ENCODE results near the gene MAGI2. TPM values are rescaled to one million over a fixed set of nuclear protein-coding genes. Genes with fewer than 3 reads are reported as not detected.

Gene MAGI2
- total and polyA plus RNA-seq, 8 donors, result 1.3 to 4.0 (median 2.0) TPM

- H3K36me3 ChIP-seq, result no peaks in the 10 kb centered on the region
- no peak for TF ChIP-seq CTCF (IDR thresholded peaks at IDR 0.05)
- intact Hi-C loops (cut with DNase I), result no loop called here
- no peaks in the 10 kb centered on the region for H3K9me3 ChIP-seq
- FAIRE-seq (no peak), DNase-seq (no peak), ATAC-seq (no peak)
- H3K27ac ChIP-seq, result no peak overlapping the region
- H3K27me3 ChIP-seq, result no peaks in the 10 kb centered on the region
- no peak overlapping the region for H3K4me3 ChIP-seq
- 83 to 98% methylated on average over 2 of the region's 2 CpGs for WGBS, 2 donors
- H3K4me1 ChIP-seq, result no peaks in the 10 kb centered on the region
Measured at GRCh38 chr7:78159545-78159944, 1293.9 kb downstream of the MAGI2 start.

- Histone ChIP-seq H3K27me3 (no peaks in the 10 kb centered on the region), H3K4me3 (no peak overlapping the region), H3K27ac (no peak overlapping the region), H3K36me3 (no peaks in the 10 kb centered on the region), H3K9me3 (no peaks in the 10 kb centered on the region), H3K4me1 (no peaks in the 10 kb centered on the region)
- intact Hi-C loops (cut with DNase I), result no loop called here
- no peak for ATAC-seq
- DNase-seq, result no peak
- FAIRE-seq, result no peak
- 69 to 74% methylated on average over 4 of the region's 4 CpGs for WGBS, 2 donors
- no peak for TF ChIP-seq CTCF (IDR thresholded peaks at IDR 0.05)
Measured at GRCh38 chr7:78153285-78153684, 1300.2 kb downstream of the MAGI2 start.

GRCh38 chr7:78151229-78151628 lies 1302.2 kb downstream of the MAGI2 start:
- no peak for ATAC-seq
- Histone ChIP-seq H3K27me3 (no peaks in the 10 kb centered on the region), H3K9me3 (no peaks in the 10 kb centered on the region), H3K27ac (no peak overlapping the region), H3K36me3 (no peaks in the 10 kb centered on the region), H3K4me1 (no peaks in the 10 kb centered on the region), H3K4me3 (no peak overlapping the region)
- no peak for FAIRE-seq
- no peak for DNase-seq
- WGBS, 2 donors, result 77 to 88% methylated on average over 3 of the region's 3 CpGs
- no peak for TF ChIP-seq CTCF (IDR thresholded peaks at IDR 0.05)
- intact Hi-C loops (cut with DNase I), result no loop called here

- WGBS, 2 donors, result 89 to 91% methylated on average over 1 of the region's 1 CpG
- H3K4me1 ChIP-seq, result no peaks in the 10 kb centered on the region
- no peak overlapping the region for H3K27ac ChIP-seq
- no peaks in the 10 kb centered on the region for H3K36me3 ChIP-seq
- H3K9me3 ChIP-seq, result no peaks in the 10 kb centered on the region
- DNase-seq (no peak), FAIRE-seq (no peak), ATAC-seq (no peak)
- H3K27me3 ChIP-seq, result no peaks in the 10 kb centered on the region
- intact Hi-C loops (cut with DNase I), result no loop called here
- TF ChIP-seq CTCF (IDR thresholded peaks at IDR 0.05), result no peak
- no peak overlapping the region for H3K4me3 ChIP-seq
Measured at GRCh38 chr7:78149787-78150186, 1303.7 kb downstream of the MAGI2 start.

- TF ChIP-seq CTCF (IDR thresholded peaks at IDR 0.05), result no peak
- Histone ChIP-seq H3K4me1 (no peaks in the 10 kb centered on the region), H3K27me3 (no peaks in the 10 kb centered on the region), H3K36me3 (no peaks in the 10 kb centered on the region), H3K4me3 (no peak overlapping the region), H3K27ac (no peak overlapping the region), H3K9me3 (no peaks in the 10 kb centered on the region)
- intact Hi-C loops (cut with DNase I), result no loop called here
- DNase-seq (no peak), FAIRE-seq (no peak), ATAC-seq (no peak)
- 95 to 97% methylated on average over 1 of the region's 1 CpG for WGBS, 2 donors
Measured at GRCh38 chr7:78148166-78148894, 1305.1 kb downstream of the MAGI2 start.

Data from pancreas (tissue), 10 donors.